Lower leg skin (tissue), 4 donors: ENCODE data around the gene TMTC2. TPM values are rescaled to one million over a fixed set of nuclear protein-coding genes. Genes with fewer than 3 reads are reported as not detected.

Experiments
- DNase-seq, 2 donors: peaks; one replicate each; pipeline ENCODE4 v3.0.0-alpha.2; 2019; ENCODE audit warnings: low spot score in 2 of 2
- H3K4me3 ChIP-seq: fragments of 200-600 bp; sonication (generic); 2 replicates; pipeline ENCODE4 v1.5.1; 2017; ENCODE audit warnings: mild to moderate bottlenecking, low read depth; ENCODE audit not compliant: poor library complexity, severe bottlenecking
- CTCF ChIP-seq, 3 donors: fragments of 450-650 bp; IDR thresholded peaks; one replicate each; pipeline ENCODE4 v1.5.1; 2016; ENCODE audit warnings: antibody characterized with exemption in 3 of 3, mild to moderate bottlenecking in 3 of 3, moderate library complexity in 2 of 3
- POLR2A ChIP-seq, 2 donors: fragments of 450-650 bp; IDR thresholded peaks; one replicate each; pipeline ENCODE4 v1.6.1; 2016 to 2017; ENCODE audit warnings: antibody characterized with exemption in 2 of 2, mild to moderate bottlenecking in 1 of 2, moderate library complexity in 1 of 2
- WGBS, 2 donors: methylation state at CpG; one replicate each; pipeline ENCODE4 v1.1.5; 2018; 5-methylcytosine and 5-hydroxymethylcytosine counted together
- intact Hi-C: fragments of 100-400 bp; cut with DNase I; formaldehyde crosslinking; loops from one replicate; pipeline ENCODE4 v1.15.0; 2023; ENCODE audit warnings: low total_unique reads
- total RNA-seq, 4 donors: library from RNA; depleted of rRNA; stranded (reverse); fragments of >200 nt; gene quantifications; one replicate each; pipeline ENCODE4 v1.1.0, GENCODE V29; 2016

The TMTC2 gene
- total RNA-seq, 4 donors from 2014 or later, result 12.9 to 17.4 (median 14.5) TPM

GRCh38 chr12:83089575-83089974 is 402.9 kb downstream of the TMTC2 start:
- H3K4me3 ChIP-seq, result no peak overlapping the region
- intact Hi-C loops, result no loop called here
- TF ChIP-seq CTCF (IDR thresholded peaks at IDR 0.05), result no peak
- no peak for TF ChIP-seq POLR2A (IDR thresholded peaks at IDR 0.05)
- no peak for DNase-seq
- 97 to 99% methylated on average over 2 of the region's 2 CpGs for WGBS, 2 donors

GRCh38 chr12:83092129-83092528 is 405.4 kb downstream of the TMTC2 start:
- 81 to 89% methylated on average over 1 of the region's 1 CpG for WGBS, 2 donors
- TF ChIP-seq POLR2A (IDR thresholded peaks at IDR 0.05), result no peak
- TF ChIP-seq CTCF (IDR thresholded peaks at IDR 0.05), result no peak
- DNase-seq, result no peak
- intact Hi-C loops, result no loop called here
- H3K4me3 ChIP-seq, result no peak overlapping the region

- 82 to 86% methylated on average over 5 of the region's 5 CpGs for WGBS, 2 donors
- TF ChIP-seq CTCF (IDR thresholded peaks at IDR 0.05), result no peak
- no peak for TF ChIP-seq POLR2A (IDR thresholded peaks at IDR 0.05)
- H3K4me3 ChIP-seq, result no peak overlapping the region
- no peak for DNase-seq
- intact Hi-C loops, result no loop called here
These were observed 405.9 kb downstream of the TMTC2 start for GRCh38 chr12:83092606-83093005.

GRCh38 chr12:83093426-83093825 is 406.7 kb downstream of the TMTC2 start:
- TF ChIP-seq CTCF (IDR thresholded peaks at IDR 0.05) (no peak), POLR2A (IDR thresholded peaks at IDR 0.05) (no peak)
- H3K4me3 ChIP-seq, result no peak overlapping the region
- no peak for DNase-seq
- intact Hi-C loops, result no loop called here
- 42 to 63% methylated on average over 1 of the region's 1 CpG for WGBS, 2 donors

GRCh38 chr12:83097643-83098342 is 411.1 kb downstream of the TMTC2 start:
- no peak overlapping the region for H3K4me3 ChIP-seq
- 55 to 71% methylated on average over 5 of the region's 5 CpGs for WGBS, 2 donors
- TF ChIP-seq POLR2A (IDR thresholded peaks at IDR 0.05) (no peak), CTCF (IDR thresholded peaks at IDR 0.05) (no peak)
- no peak for DNase-seq
- intact Hi-C loops, result no loop called here

- no peak for DNase-seq
- TF ChIP-seq POLR2A (IDR thresholded peaks at IDR 0.05) (no peak), CTCF (IDR thresholded peaks at IDR 0.05) (no peak)
- H3K4me3 ChIP-seq, result no peak overlapping the region
- intact Hi-C loops, result no loop called here
- 88% methylated on average over 3 of the region's 3 CpGs for WGBS, 2 donors
These were observed 412.7 kb downstream of the TMTC2 start for GRCh38 chr12:83099436-83099835.
